GM12892 (cell line): Measurements from ENCODE around the gene APH1B.

Source experiments
- POLR2AphosphoS5 ChIP-seq: IDR thresholded peaks from 2 replicates; pipeline ENCODE4 v1.6.1; 2011; ENCODE audit warnings: low read depth, low read length, control low read depth
- TAF1 ChIP-seq: IDR thresholded peaks from 2 replicates; pipeline ENCODE4 v1.6.1; 2011; ENCODE audit warnings: low read depth, mild to moderate bottlenecking, control low read depth, low read length, borderline replicate concordance

- TF ChIP-seq TAF1 (no peak), POLR2AphosphoS5 (no peak)
Measured at GRCh38 chr15:63358241-63359029, 81.0 kb downstream of the APH1B start.
